ENCODE data around the gene ERICH3.
"Not testable (repeated sequence)": the region's sequence is repeated elsewhere in the genome, so short reads cannot be mapped to it uniquely, and the experiment has no call there.

The ERICH3 gene

DNA sequence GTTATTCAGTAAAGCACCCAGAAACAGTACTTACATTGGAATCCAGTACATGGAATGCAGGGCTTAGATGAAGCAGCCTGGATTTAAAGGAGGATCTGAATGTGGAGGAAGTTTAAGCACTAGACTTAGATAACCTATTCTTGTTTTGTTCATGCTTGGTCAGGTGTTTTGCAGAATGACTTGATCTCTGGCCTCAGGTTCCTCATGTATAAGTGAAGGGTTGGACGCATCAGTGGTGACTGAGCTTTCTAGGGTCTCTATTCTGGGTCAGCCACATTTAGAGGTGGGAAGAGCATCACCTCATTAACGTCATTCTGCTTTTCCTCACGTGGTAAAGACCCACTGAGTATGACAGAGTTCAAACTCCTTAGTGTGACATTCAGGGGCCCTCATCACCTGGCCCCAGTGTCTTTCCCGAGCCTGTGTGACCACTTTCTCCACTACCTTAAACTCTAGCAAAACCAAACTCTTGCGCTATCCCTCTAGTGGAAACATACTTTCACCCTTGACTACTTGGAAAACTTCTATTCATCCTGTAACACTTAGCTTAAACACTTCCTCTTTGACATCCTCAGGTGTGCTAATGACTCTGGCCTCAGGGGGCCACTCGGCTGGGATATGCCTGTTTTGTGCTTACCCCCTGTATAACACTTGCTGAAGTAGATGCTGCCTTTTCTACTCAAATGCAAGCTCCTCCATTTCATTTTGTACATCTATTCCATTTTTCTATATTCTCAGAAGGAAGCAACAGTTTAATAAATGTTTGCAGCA, 871 bp upstream of the ERICH3 start:
- Histone ChIP-seq H3K4me3 (ENCODE audit: low read length) (peak overlapping the region; percentile 67), H3K27ac (ENCODE audit: low read length) (no peak overlapping the region), H3K9ac (ENCODE audit: low read depth, low read length) (no peak overlapping the region), H3K9me3 (ENCODE audit: insufficient read depth, low read depth, low read length) (no peaks in the 10 kb centered on the region; the same call in 1 of the 2 replicates), H3K27me3 (ENCODE audit: insufficient read depth, low read length) (peaks cover 28% of the 10 kb centered on the region), H3K4me1 (ENCODE audit: insufficient read depth, low read length) (peaks cover 10% of the 10 kb centered on the region), H3K36me3 (ENCODE audit: insufficient read depth, low read depth, low read length) (no peaks in the 10 kb centered on the region)

DNA sequence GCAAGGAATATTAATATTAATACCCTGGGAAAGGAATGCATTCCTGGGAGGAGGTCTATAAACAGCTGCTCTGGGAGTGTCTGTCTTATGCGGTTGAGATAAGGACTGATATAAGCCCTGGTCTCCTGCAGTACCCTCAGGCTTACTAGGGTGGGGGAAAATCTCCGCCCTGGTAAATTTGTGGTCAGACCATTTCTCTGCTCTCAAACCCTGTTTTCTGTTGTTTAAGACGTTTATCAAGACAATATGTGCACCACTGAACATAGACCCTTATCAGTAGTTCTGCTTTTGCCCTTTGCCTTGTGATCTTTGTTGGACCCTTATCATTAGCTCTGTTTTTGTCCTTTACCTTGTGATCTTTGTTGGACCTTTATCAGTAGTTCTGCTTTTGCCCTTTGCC, 2.7 kb downstream of the ERICH3 start:
- H3K9ac ChIP-seq (ENCODE audit: low read depth, low read length); H3K9me3 ChIP-seq (ENCODE audit: insufficient read depth, low read depth, low read length); H3K36me3 ChIP-seq (ENCODE audit: insufficient read depth, low read depth, low read length); H3K27ac ChIP-seq (ENCODE audit: low read length); H3K4me1 ChIP-seq (ENCODE audit: insufficient read depth, low read length); H3K4me3 ChIP-seq (ENCODE audit: low read length): not testable (repeated sequence)
- peaks cover 28% of the 10 kb centered on the region for H3K27me3 ChIP-seq (ENCODE audit: insufficient read depth, low read length)

DNA sequence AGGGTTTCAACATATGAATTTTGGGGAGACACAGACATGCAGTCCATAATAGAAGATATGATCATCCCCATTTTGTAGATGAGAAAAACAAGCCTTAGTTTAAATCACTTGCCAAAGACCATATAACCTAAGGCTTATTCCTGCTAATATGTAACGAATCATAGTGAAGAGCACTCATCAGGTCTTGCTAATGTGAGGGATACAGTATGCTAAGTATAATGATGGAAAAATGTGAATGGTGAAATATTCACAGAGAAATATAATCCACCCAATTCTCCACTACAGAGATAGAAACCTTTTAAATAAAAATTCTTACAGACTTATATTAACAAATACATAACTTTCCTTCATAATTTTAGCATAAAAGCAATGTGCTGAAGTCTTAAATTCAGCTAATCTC, 18.9 kb downstream of the ERICH3 start:
- Histone ChIP-seq H3K9ac (ENCODE audit: low read depth, low read length) (no peak overlapping the region), H3K4me3 (ENCODE audit: low read length) (no peak overlapping the region), H3K36me3 (ENCODE audit: insufficient read depth, low read depth, low read length) (no peaks in the 10 kb centered on the region), H3K4me1 (ENCODE audit: insufficient read depth, low read length) (no peaks in the 10 kb centered on the region), H3K9me3 (ENCODE audit: insufficient read depth, low read depth, low read length) (no peaks in the 10 kb centered on the region), H3K27me3 (ENCODE audit: insufficient read depth, low read length) (no peaks in the 10 kb centered on the region), H3K27ac (ENCODE audit: low read length) (no peak overlapping the region)

DNA sequence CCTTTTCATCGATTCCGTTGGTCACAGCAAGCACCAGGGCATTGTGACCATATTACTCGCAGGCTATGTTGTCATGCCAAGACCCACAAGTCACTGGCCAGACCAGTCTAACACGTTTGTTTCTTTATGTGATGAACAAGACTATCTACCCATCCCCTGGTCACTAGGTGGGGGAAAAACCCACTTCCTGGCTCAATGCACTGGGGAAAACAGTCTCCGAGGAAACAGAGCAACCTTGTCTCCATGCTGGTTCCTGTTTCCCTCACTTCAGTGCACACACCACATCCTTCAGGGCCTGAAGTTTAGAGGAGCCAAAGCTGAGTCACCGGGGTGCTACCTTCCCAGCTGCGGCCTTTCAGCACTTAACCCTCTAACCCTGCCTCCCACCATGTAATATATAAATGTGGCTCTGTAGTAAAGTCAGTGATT, 20.9 kb downstream of the ERICH3 start:
- no peaks in the 10 kb centered on the region for H3K27me3 ChIP-seq (ENCODE audit: insufficient read depth, low read length)
- H3K4me3 ChIP-seq (ENCODE audit: low read length) = no peak overlapping the region
- H3K36me3 ChIP-seq (ENCODE audit: insufficient read depth, low read depth, low read length) = no peaks in the 10 kb centered on the region
- no peaks in the 10 kb centered on the region for H3K4me1 ChIP-seq (ENCODE audit: insufficient read depth, low read length)
- H3K9ac ChIP-seq (ENCODE audit: low read depth, low read length) = no peak overlapping the region
- H3K9me3 ChIP-seq (ENCODE audit: insufficient read depth, low read depth, low read length) = no peaks in the 10 kb centered on the region
- H3K27ac ChIP-seq (ENCODE audit: low read length) = no peak overlapping the region

DNA sequence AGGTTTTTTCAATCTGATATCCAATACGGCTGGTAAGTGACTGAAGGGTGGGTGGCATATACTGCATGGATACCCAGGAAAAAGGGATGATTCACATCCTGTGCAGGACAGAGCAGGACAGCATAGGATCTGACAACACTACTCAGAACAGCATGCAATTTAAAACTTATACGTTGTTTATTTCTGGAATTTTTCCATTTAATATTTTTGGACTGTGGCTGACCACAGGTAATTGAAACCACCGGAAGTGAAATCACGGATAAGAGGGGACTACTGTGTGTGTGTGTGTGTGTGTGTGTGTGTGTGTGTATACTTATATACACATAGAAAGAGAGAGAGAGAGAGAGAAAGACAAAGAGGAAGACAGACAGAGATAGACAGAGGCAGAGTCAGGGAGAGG, 23.0 kb downstream of the ERICH3 start:
- H3K9me3 ChIP-seq (ENCODE audit: insufficient read depth, low read depth, low read length) = no peaks in the 10 kb centered on the region
- H3K4me3 ChIP-seq (ENCODE audit: low read length) = no peak overlapping the region
- H3K4me1 ChIP-seq (ENCODE audit: insufficient read depth, low read length) = no peaks in the 10 kb centered on the region
- H3K9ac ChIP-seq (ENCODE audit: low read depth, low read length) = no peak overlapping the region
- no peak overlapping the region for H3K27ac ChIP-seq (ENCODE audit: low read length)
- no peaks in the 10 kb centered on the region for H3K27me3 ChIP-seq (ENCODE audit: insufficient read depth, low read length)
- no peaks in the 10 kb centered on the region for H3K36me3 ChIP-seq (ENCODE audit: insufficient read depth, low read depth, low read length)

DNA sequence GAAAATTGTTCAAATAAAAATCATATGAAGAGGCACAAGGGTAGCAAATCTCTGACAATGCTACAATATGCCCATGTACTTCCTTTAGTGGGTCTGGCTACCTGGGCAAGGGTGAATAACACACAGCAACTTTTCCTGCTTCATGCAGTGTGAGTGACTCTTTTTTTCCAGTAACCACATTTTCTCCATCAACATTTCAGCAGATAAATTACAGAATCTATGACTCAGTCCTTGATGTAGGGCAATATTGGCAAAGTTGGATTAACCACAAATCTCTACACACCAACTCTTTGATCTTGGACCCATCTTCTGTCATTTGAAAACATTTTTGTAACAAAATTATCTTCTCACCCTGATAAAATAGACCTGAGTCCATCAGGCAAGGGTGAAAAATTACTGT, 31.7 kb downstream of the ERICH3 start:
- H3K9me3 ChIP-seq (ENCODE audit: insufficient read depth, low read depth, low read length) = no peaks in the 10 kb centered on the region
- H3K9ac ChIP-seq (ENCODE audit: low read depth, low read length) = no peak overlapping the region
- no peak overlapping the region for H3K4me3 ChIP-seq (ENCODE audit: low read length)
- H3K4me1 ChIP-seq (ENCODE audit: insufficient read depth, low read length) = peaks cover 4% of the 10 kb centered on the region; the same call in 1 of the 2 replicates
- H3K36me3 ChIP-seq (ENCODE audit: insufficient read depth, low read depth, low read length) = no peaks in the 10 kb centered on the region
- H3K27ac ChIP-seq (ENCODE audit: low read length) = no peak overlapping the region
- H3K27me3 ChIP-seq (ENCODE audit: insufficient read depth, low read length) = no peaks in the 10 kb centered on the region

DNA sequence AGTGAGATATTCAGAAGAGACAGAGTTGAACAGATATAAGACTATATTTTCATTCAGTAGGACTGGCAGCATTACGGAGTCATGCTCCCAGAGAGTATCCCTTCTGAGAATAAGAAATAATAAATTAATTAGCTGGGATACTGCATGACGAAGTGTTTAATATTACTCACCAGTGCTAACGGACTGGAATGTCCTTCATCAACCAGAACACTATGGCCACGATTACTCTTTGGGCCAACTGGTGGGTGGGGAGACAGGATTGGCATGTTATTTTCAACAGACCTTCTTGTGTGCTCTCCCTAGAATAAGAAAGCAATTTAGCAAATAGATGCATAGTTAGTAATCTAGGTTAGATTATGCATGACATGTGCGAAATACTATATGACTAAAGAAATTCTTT, 32.4 kb downstream of the ERICH3 start:
- Histone ChIP-seq H3K9me3 (ENCODE audit: insufficient read depth, low read depth, low read length) (no peaks in the 10 kb centered on the region), H3K4me1 (ENCODE audit: insufficient read depth, low read length) (peaks cover 4% of the 10 kb centered on the region; the same call in 1 of the 2 replicates), H3K4me3 (ENCODE audit: low read length) (no peak overlapping the region), H3K27me3 (ENCODE audit: insufficient read depth, low read length) (no peaks in the 10 kb centered on the region), H3K36me3 (ENCODE audit: insufficient read depth, low read depth, low read length) (no peaks in the 10 kb centered on the region), H3K9ac (ENCODE audit: low read depth, low read length) (no peak overlapping the region), H3K27ac (ENCODE audit: low read length) (no peak overlapping the region)

DNA sequence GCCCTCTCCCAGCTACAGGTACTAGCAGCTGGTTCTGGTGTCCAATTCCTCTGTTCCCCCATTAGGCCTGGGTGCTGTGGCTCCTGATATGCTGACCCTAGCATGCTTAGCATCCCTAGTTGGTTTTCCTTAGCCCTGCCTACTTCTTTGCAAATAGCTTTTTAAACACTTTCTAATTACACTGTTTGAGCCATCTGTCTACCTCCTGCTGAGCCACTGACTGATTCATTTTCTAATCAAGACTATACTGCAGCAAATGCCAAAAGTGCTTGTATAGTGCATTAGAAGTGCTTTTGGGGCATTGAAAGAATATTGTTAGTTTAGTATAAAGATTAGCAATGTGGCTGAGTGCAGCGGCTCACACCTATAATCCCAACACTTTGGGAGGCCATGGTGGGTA, 36.3 kb downstream of the ERICH3 start:
- Histone ChIP-seq H3K27ac (ENCODE audit: low read length) (no peak overlapping the region), H3K27me3 (ENCODE audit: insufficient read depth, low read length) (no peaks in the 10 kb centered on the region), H3K9me3 (ENCODE audit: insufficient read depth, low read depth, low read length) (no peaks in the 10 kb centered on the region), H3K4me3 (ENCODE audit: low read length) (no peak overlapping the region), H3K9ac (ENCODE audit: low read depth, low read length) (no peak overlapping the region), H3K36me3 (ENCODE audit: insufficient read depth, low read depth, low read length) (no peaks in the 10 kb centered on the region), H3K4me1 (ENCODE audit: insufficient read depth, low read length) (peaks cover 4% of the 10 kb centered on the region; the same call in 1 of the 2 replicates)

DNA sequence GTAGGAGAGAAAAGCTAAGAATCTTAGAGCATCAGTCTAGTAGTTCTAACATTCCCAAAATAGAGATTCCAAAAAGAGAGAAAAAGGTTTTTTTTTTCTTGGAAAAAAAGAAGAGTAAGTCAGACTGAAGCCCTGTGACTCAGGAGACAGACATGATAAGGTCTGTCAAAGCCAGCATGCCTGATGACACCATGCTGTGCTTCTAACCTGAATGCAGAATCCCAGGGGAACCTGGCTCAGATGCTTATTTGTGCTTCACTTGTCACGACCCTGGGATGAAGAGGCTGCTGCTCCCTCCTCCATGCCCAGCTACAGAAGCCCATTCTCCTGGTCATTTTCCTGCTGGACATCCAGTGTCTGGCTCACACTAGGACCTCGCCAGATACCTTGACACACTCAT, 44.3 kb downstream of the ERICH3 start:
- no peak overlapping the region for H3K4me3 ChIP-seq (ENCODE audit: low read length)
- H3K9ac ChIP-seq (ENCODE audit: low read depth, low read length) = no peak overlapping the region
- H3K4me1 ChIP-seq (ENCODE audit: insufficient read depth, low read length) = 0 out of 2 replicates have a peak, but pooled peaks cover 8% of the 10 kb centered on the region
- no peaks in the 10 kb centered on the region for H3K36me3 ChIP-seq (ENCODE audit: insufficient read depth, low read depth, low read length)
- no peaks in the 10 kb centered on the region for H3K27me3 ChIP-seq (ENCODE audit: insufficient read depth, low read length)
- no peak overlapping the region for H3K27ac ChIP-seq (ENCODE audit: low read length)
- H3K9me3 ChIP-seq (ENCODE audit: insufficient read depth, low read depth, low read length) = no peaks in the 10 kb centered on the region

DNA sequence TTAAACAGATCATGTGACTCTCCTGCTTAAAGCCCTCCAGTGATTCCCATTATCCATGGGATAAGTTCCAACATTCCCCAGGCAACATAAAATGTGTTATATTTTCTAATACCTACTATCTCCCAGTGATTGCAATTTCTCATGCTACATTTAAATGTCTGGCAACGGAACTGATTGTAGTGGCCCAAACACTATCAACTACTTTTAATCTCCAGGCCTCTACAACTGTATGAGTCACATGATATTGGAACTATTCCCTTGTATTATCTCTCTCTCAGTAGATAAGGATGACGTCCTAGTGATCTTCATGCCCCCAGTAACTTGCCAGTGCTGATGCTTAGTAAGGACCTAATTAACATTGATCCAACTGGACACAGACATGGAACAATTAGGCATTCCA, 49.9 kb downstream of the ERICH3 start:
- H3K27ac ChIP-seq (ENCODE audit: low read length) = no peak overlapping the region
- no peak overlapping the region for H3K4me3 ChIP-seq (ENCODE audit: low read length)
- no peaks in the 10 kb centered on the region for H3K27me3 ChIP-seq (ENCODE audit: insufficient read depth, low read length)
- no peaks in the 10 kb centered on the region for H3K4me1 ChIP-seq (ENCODE audit: insufficient read depth, low read length)
- no peaks in the 10 kb centered on the region for H3K9me3 ChIP-seq (ENCODE audit: insufficient read depth, low read depth, low read length)
- no peak overlapping the region for H3K9ac ChIP-seq (ENCODE audit: low read depth, low read length)
- no peaks in the 10 kb centered on the region for H3K36me3 ChIP-seq (ENCODE audit: insufficient read depth, low read depth, low read length)

DNA sequence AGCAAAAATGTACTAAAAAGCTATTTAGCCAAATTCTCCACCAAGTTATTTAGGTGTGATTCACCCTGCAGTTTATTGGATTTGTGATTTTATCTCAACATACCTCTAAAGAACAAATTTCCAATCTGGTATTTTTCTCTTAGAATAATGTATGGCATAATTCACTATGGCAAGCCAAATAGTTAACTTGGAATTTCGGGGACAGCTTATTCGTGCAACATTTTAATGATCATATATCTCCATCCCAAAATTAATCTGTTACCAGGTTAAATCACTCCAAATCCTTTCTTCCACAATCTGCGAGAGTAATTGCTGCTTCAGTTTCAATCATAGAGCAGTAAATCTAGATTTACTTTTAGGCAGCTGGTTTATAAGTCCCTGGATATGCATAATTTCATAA, 53.4 kb downstream of the ERICH3 start:
- no peak overlapping the region for H3K4me3 ChIP-seq (ENCODE audit: low read length)
- no peaks in the 10 kb centered on the region for H3K36me3 ChIP-seq (ENCODE audit: insufficient read depth, low read depth, low read length)
- no peak overlapping the region for H3K9ac ChIP-seq (ENCODE audit: low read depth, low read length)
- no peaks in the 10 kb centered on the region for H3K4me1 ChIP-seq (ENCODE audit: insufficient read depth, low read length)
- no peaks in the 10 kb centered on the region for H3K9me3 ChIP-seq (ENCODE audit: insufficient read depth, low read depth, low read length)
- no peak overlapping the region for H3K27ac ChIP-seq (ENCODE audit: low read length)
- H3K27me3 ChIP-seq (ENCODE audit: insufficient read depth, low read length) = no peaks in the 10 kb centered on the region

DNA sequence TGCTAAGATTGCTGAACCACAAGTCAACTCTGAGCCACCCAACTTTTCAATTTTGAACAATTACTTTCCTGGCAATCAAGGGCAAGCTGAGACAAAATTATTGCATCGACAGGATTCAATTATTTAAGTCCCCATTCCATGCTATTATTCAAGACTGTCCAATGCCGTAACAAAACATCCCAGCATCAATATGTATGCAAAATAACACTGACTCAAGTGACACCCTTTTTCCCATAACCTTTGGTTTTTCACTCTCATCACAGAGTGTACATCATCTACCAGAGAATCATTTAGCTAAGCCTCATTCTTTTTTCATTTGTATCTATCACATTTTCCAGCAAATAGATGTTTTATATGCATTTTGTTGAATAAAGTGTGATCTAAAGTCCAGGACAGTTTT, 54.6 kb downstream of the ERICH3 start:
- Histone ChIP-seq H3K36me3 (ENCODE audit: insufficient read depth, low read depth, low read length) (no peaks in the 10 kb centered on the region), H3K9me3 (ENCODE audit: insufficient read depth, low read depth, low read length) (no peaks in the 10 kb centered on the region), H3K4me1 (ENCODE audit: insufficient read depth, low read length) (no peaks in the 10 kb centered on the region), H3K27me3 (ENCODE audit: insufficient read depth, low read length) (no peaks in the 10 kb centered on the region), H3K27ac (ENCODE audit: low read length) (no peak overlapping the region), H3K9ac (ENCODE audit: low read depth, low read length) (no peak overlapping the region), H3K4me3 (ENCODE audit: low read length) (no peak overlapping the region)
